Esophagus (tissue), 2 donors: Measurements from ENCODE around the gene PSPC1. TPM values are rescaled to one million over a fixed set of nuclear protein-coding genes. Genes with fewer than 3 reads are reported as not detected.
"Not testable (repeated sequence)": the region's sequence is repeated elsewhere in the genome, so short reads cannot be mapped to it uniquely, and the experiment has no call there.

Experiments used
- H3K27ac ChIP-seq, 2 donors: one replicate each; pipeline ENCODE4 v1.5.1; 2013; ENCODE audit warnings: low read depth in 2 of 2, mild to moderate bottlenecking in 2 of 2, inconsistent platforms in 1 of 2, low read length in 1 of 2, moderate library complexity in 1 of 2
- H3K27me3 ChIP-seq, 2 donors: one replicate each; pipeline ENCODE4 v1.6.1; 2013; ENCODE audit warnings: low read length in 2 of 2, control low read depth in 1 of 2, mild to moderate bottlenecking in 1 of 2; ENCODE audit not compliant: insufficient read depth in 2 of 2, control insufficient read depth in 1 of 2
- H3K36me3 ChIP-seq, 2 donors: one replicate each; pipeline ENCODE4 v1.6.1; 2013; ENCODE audit warnings: low read length in 1 of 2; ENCODE audit not compliant: control insufficient read depth in 2 of 2, insufficient read depth in 2 of 2
- H3K4me1 ChIP-seq, 2 donors: one replicate each; pipeline ENCODE4 v1.6.1; 2013; ENCODE audit warnings: low read length in 1 of 2; ENCODE audit not compliant: control insufficient read depth in 2 of 2, insufficient read depth in 2 of 2
- H3K4me3 ChIP-seq, 2 donors: one replicate each; pipeline ENCODE4 v1.5.1; 2013; ENCODE audit warnings: low read length in 2 of 2, mild to moderate bottlenecking in 2 of 2, low read depth in 1 of 2, moderate library complexity in 1 of 2
- H3K9me3 ChIP-seq, 2 donors: one replicate each; pipeline ENCODE4 v1.6.1; 2013; ENCODE audit warnings: mild to moderate bottlenecking in 2 of 2, low read depth in 1 of 2, low read length in 1 of 2, moderate library complexity in 1 of 2; ENCODE audit not compliant: control insufficient read depth in 2 of 2, insufficient read depth in 1 of 2
- WGBS, 2 donors: extraction: QIAGEN DNeasy Blood & Tissue Kit; methylation state at CpG; one replicate each; pipeline ENCODE4 v1.1.7; 2013; 5-methylcytosine and 5-hydroxymethylcytosine counted together
- polyA plus RNA-seq, 2 donors: library from polyadenylated mRNA; stranded (reverse); fragments of 200-250 nt; gene quantifications; one replicate each; pipeline ENCODE4 v1.2.3, GENCODE V29; 2013
- donor health status: healthy with polysubstance abuse.
- donor health status: Bipolar disorder and iron deficiency.

Gene PSPC1
- 10 to 100 TPM; 19.6 to 26.0 TPM for polyA plus RNA-seq

GRCh38 chr13:19782727-19783682 lies at the start of gene PSPC1:
PSPC1 (minus strand) TSS chr13:19782945; CDS start chr13:19782757, 188 bp downstream.
- WGBS, 2 donors: 19 to 21% methylated on average over 50 of the region's 50 CpGs

GRCh38 chr13:19822673-19823072 lies 39.9 kb upstream of the PSPC1 start:
- Histone ChIP-seq H3K27me3 (no peaks in the 10 kb centered on the region), H3K4me1 (no peaks in the 10 kb centered on the region), H3K4me3 (no peak overlapping the region), H3K27ac (no peak overlapping the region), H3K36me3 (peaks cover 4 to 9% of the 10 kb centered on the region in 2 donors), H3K9me3 (no peaks in the 10 kb centered on the region)
- WGBS, 2 donors: 93 to 94% methylated on average over 3 of the region's 3 CpGs

More at GRCh38 chr13:19782727-19783682, at the start of gene PSPC1:
- not testable (repeated sequence) for H3K4me1 ChIP-seq, H3K36me3 ChIP-seq, H3K9me3 ChIP-seq, H3K27me3 ChIP-seq
- Histone ChIP-seq H3K27ac (peak within 1 kb of the TSS; percentile 94 to 99), H3K4me3 (peak within 1 kb of the TSS; percentile 88 to 100)

GRCh38 chr13:19818223-19818842 lies 35.6 kb upstream of the PSPC1 start:
- H3K4me1 ChIP-seq: no peaks in the 10 kb centered on the region
- H3K36me3 ChIP-seq: peaks cover 4 to 9% of the 10 kb centered on the region in 2 donors
- H3K27me3 ChIP-seq: no peaks in the 10 kb centered on the region
- H3K4me3 ChIP-seq: no peak overlapping the region
- H3K27ac ChIP-seq: no peak overlapping the region
- 73 to 79% methylated on average over 27 of the region's 27 CpGs for WGBS, 2 donors
- no peaks in the 10 kb centered on the region for H3K9me3 ChIP-seq

- Histone ChIP-seq H3K27ac (no peak overlapping the region), H3K27me3 (no peaks in the 10 kb centered on the region), H3K9me3 (no peaks in the 10 kb centered on the region), H3K36me3 (peaks cover 4 to 9% of the 10 kb centered on the region in 2 donors), H3K4me1 (no peaks in the 10 kb centered on the region), H3K4me3 (no peak overlapping the region)
- WGBS, 2 donors: 87 to 89% methylated on average over 7 of the region's 7 CpGs
Measured at GRCh38 chr13:19817510-19818158, 34.9 kb upstream of the PSPC1 start.

GRCh38 chr13:19817106-19817505 lies 34.4 kb upstream of the PSPC1 start:
- no peaks in the 10 kb centered on the region for H3K27me3 ChIP-seq
- no peaks in the 10 kb centered on the region for H3K9me3 ChIP-seq
- H3K4me1 ChIP-seq: no peaks in the 10 kb centered on the region
- WGBS, 2 donors: 98% methylated on average over 10 of the region's 10 CpGs
- no peak overlapping the region for H3K4me3 ChIP-seq
- H3K27ac ChIP-seq: no peak overlapping the region
- H3K36me3 ChIP-seq: peaks cover 4 to 9% of the 10 kb centered on the region in 2 donors

GRCh38 chr13:19815842-19816241 lies 33.1 kb upstream of the PSPC1 start:
- WGBS, 2 donors: 88 to 95% methylated on average over 2 of the region's 2 CpGs
- H3K9me3 ChIP-seq, H3K27me3 ChIP-seq, H3K4me1 ChIP-seq, H3K27ac ChIP-seq, H3K36me3 ChIP-seq, H3K4me3 ChIP-seq: not testable (repeated sequence)

- H3K4me1 ChIP-seq: no peaks in the 10 kb centered on the region
- H3K9me3 ChIP-seq: no peaks in the 10 kb centered on the region
- no peaks in the 10 kb centered on the region for H3K27me3 ChIP-seq
- H3K4me3 ChIP-seq: no peak overlapping the region
- no peak overlapping the region for H3K27ac ChIP-seq
- H3K36me3 ChIP-seq: no peaks in the 10 kb centered on the region
- 95 to 96% methylated on average over 7 of the region's 7 CpGs for WGBS, 2 donors
Measured at GRCh38 chr13:19810996-19811881, 28.5 kb upstream of the PSPC1 start.

- Histone ChIP-seq H3K9me3 (no peaks in the 10 kb centered on the region), H3K27me3 (no peaks in the 10 kb centered on the region), H3K27ac (no peak overlapping the region), H3K4me1 (no peaks in the 10 kb centered on the region), H3K36me3 (no peaks in the 10 kb centered on the region), H3K4me3 (no peak overlapping the region)
- WGBS, 2 donors: 89 to 94% methylated on average over 4 of the region's 4 CpGs
Measured at GRCh38 chr13:19810151-19810550, 27.4 kb upstream of the PSPC1 start.

GRCh38 chr13:19805765-19806164 lies 23.0 kb upstream of the PSPC1 start:
- Histone ChIP-seq H3K36me3 (no peaks in the 10 kb centered on the region), H3K4me1 (no peaks in the 10 kb centered on the region), H3K4me3 (no peak overlapping the region), H3K9me3 (no peaks in the 10 kb centered on the region), H3K27me3 (no peaks in the 10 kb centered on the region), H3K27ac (no peak overlapping the region)
- WGBS, 2 donors: 84 to 95% methylated on average over 4 of the region's 4 CpGs
